Measurements from ENCODE around the gene RGS7.

The RGS7 gene

DNA sequence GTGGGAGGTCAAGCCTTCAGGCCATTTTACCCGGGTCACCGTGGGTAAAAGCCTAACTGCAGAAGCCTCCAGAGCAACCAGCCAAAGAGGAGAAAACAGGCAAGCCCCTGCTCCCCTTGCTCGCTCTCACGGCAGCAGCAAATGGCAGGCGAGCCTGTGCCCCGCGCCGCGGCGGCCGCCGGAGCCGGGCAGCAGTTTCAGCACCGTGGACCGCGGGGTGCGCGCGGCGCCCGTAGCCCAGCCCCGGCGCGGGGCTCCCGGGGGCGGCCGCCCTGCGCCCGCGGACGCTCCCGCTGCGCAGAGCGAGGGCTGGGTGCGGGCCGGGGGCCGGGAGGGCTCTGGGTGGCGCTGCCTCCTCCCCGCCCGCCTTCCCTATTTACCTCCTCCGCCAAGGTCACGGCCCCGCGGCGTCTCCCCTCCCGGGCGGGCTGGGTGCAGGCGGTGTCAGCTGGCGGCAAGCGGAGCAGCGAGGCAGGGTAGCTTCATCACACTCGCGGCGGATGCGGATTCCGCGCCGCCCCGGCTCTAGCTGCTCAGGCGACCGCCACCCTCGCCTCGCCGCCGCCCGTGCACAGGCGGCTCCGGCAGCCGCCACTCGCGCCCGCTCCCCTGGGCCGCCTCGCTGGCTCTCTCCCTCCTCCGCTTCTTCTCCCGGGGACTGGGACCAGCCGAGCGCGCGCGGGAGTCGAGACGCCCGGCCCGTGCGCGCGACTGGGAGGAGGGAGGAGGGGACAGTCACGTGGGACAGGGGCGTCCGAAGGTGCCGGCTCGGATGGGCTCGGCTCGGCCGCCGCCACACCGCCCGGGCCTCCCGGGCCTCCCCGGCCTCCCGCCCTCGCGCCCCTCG lies at the start of gene RGS7:
TSS of gene RGS7 (minus strand) at position 687 of the 847 bp plus-strand sequence.
- Histone ChIP-seq H3K9me3 (no peaks in the 10 kb centered on the region), H3K27ac (no peak within 1 kb of the TSS), H3K4me1 (ENCODE audit: control insufficient read depth in 1 of 2, insufficient read depth in 1 of 2, low read depth in 1 of 2, low read length in 1 of 2) (no peaks in the 10 kb centered on the region), H3K27me3 (peaks cover 75% of the 10 kb centered on the region), H3K36me3 (no peaks in the 10 kb centered on the region), H3K4me3 (ENCODE audit: low read depth in 1 of 2, low read length in 1 of 2) (no peak within 1 kb of the TSS)
- TF ChIP-seq, protein P1, sequence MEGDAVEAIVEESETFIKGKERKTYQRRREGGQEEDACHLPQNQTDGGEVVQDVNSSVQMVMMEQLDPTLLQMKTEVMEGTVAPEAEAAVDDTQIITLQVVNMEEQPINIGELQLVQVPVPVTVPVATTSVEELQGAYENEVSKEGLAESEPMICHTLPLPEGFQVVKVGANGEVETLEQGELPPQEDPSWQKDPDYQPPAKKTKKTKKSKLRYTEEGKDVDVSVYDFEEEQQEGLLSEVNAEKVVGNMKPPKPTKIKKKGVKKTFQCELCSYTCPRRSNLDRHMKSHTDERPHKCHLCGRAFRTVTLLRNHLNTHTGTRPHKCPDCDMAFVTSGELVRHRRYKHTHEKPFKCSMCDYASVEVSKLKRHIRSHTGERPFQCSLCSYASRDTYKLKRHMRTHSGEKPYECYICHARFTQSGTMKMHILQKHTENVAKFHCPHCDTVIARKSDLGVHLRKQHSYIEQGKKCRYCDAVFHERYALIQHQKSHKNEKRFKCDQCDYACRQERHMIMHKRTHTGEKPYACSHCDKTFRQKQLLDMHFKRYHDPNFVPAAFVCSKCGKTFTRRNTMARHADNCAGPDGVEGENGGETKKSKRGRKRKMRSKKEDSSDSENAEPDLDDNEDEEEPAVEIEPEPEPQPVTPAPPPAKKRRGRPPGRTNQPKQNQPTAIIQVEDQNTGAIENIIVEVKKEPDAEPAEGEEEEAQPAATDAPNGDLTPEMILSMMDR (IDR thresholded peaks at IDR 0.05): no peak

DNA sequence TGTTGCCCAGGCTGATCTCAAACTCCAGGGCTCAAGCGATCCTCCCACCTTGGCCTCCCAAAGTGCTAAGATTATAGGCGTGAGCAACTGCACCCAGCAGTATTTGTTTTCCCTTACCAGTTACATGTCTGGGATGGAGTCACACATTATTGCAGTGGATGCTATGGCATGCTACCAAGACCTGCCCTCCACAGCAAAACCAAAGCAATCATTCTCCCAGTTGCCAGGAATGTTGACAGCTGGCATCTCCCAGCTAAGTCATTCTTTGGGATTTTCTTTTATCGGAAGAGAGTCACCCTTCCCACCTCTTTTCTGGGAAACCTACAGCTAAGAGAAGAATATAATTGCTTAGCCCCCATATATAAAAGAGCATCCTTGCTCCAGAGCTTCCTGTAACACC lies 49.4 kb upstream of the RGS7 start:
- Histone ChIP-seq H3K27ac (no peak overlapping the region), H3K9me3 (no peaks in the 10 kb centered on the region), H3K27me3 (no peaks in the 10 kb centered on the region), H3K4me1 (ENCODE audit: control insufficient read depth in 1 of 2, insufficient read depth in 1 of 2, low read depth in 1 of 2, low read length in 1 of 2) (no peaks in the 10 kb centered on the region), H3K4me3 (ENCODE audit: low read depth in 1 of 2, low read length in 1 of 2) (no peak overlapping the region), H3K36me3 (no peaks in the 10 kb centered on the region)
- TF ChIP-seq, protein P1 (IDR thresholded peaks at IDR 0.05): no peak

DNA sequence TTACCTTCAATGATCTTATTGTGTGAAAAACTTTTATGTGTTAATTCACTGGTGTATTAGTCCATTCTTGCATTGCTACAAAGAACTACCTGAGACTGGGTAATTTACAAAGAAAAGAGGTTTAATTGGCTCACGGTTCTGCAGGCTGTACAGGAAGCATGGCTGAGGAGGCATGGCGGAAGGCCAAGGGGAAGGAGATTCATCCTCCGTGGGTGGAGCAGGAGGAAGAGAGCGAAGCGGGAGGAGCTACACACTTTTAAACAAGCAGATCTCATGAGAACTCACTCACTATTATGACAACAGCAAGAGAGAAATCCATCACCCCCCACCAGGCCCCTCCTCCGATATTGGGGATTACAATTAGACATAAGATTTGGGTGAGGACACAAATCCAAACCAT lies 44.2 kb upstream of the RGS7 start:
- Histone ChIP-seq H3K36me3 (no peaks in the 10 kb centered on the region), H3K27me3 (no peaks in the 10 kb centered on the region), H3K27ac (no peak overlapping the region), H3K9me3 (no peaks in the 10 kb centered on the region), H3K4me3 (ENCODE audit: low read depth in 1 of 2, low read length in 1 of 2) (no peak overlapping the region), H3K4me1 (ENCODE audit: control insufficient read depth in 1 of 2, insufficient read depth in 1 of 2, low read depth in 1 of 2, low read length in 1 of 2) (no peaks in the 10 kb centered on the region)
- TF ChIP-seq, protein P1 (IDR thresholded peaks at IDR 0.05): no peak

DNA sequence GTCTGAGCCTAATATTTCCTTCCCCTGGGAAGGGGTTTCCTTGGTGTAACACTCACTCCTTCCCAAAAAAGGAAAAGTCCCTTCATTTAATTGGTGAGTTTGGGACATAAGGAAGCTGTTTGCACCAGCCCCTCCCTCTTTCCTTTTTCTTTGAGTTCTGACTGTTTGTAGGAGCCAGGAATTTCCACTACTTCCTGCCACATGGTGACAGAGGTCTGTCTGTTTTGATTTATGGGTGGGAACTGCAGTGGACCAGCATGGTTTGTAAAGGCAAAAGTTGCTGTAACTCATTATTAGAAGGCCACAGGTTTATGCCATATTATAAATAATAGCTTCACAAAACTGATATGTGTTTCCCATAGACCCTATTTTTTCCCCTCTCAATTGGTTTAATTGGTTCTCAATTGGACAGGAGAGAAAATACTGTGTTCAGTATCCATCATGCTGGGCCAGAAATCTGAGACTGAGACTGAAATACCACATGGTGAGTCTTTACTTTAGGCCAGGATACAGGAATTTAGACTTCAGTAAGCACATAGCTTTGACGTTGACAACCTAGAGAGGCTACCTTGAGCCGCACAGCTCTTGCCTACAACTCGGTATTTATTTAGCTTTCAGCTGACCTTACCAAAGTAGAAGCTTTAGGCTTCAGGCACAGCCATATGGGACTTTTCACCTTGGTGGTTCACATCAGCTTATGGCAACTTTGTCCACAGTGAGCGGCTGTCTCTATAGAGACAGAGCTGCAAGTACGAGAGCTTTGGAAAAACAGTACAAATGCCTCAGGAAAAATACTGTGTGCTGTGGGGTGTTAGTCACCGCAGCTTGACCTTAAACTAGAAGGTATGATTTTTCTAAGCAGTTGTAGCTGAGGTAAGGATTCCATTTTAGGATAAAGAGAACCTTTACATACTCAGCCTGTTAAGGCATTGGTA lies 40.0 kb upstream of the RGS7 start:
- Histone ChIP-seq H3K9me3 (no peaks in the 10 kb centered on the region), H3K4me3 (ENCODE audit: low read depth in 1 of 2, low read length in 1 of 2) (no peak overlapping the region), H3K27me3 (no peaks in the 10 kb centered on the region), H3K27ac (no peak overlapping the region), H3K36me3 (no peaks in the 10 kb centered on the region), H3K4me1 (ENCODE audit: control insufficient read depth in 1 of 2, insufficient read depth in 1 of 2, low read depth in 1 of 2, low read length in 1 of 2) (no peaks in the 10 kb centered on the region)
- TF ChIP-seq, protein P1 (IDR thresholded peaks at IDR 0.05): no peak

DNA sequence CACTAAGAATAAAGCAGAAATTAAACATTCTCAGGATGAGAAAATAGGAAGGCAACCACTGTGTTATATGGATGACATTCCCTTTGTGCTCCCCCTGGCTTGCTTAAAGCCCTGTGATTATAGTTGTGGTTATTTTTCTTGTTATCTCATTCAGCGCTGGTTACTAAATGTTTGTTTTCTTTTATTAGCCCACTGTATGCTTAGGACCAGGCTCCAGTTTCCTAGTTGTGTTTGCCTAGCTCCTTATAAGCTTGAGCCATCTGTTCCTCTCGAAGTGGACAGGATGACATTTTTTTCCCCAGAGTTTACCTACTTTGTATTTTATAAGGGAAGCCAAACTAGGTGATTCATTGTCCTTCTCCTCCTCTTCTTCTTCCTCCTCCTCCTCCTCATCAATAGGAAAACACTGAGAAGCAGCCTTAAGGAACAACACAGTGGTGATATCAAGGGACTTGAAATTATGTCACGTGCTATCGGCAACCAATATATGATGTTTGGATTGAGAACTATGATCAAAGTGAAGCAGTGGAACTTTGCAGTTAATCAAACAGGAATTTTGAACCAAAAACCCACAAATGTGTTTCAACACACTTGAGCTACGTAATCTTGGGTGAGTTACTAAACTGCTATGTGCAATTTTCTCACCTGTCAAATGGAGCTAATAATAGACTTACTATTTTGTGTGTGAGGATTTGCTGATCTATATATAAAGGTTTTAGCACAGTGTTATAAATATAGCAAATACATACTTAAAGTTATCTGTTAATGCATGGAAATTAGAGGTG lies 35.1 kb upstream of the RGS7 start:
- Histone ChIP-seq H3K4me3 (ENCODE audit: low read depth in 1 of 2, low read length in 1 of 2) (no peak overlapping the region), H3K27me3 (no peaks in the 10 kb centered on the region), H3K27ac (no peak overlapping the region), H3K36me3 (no peaks in the 10 kb centered on the region), H3K4me1 (ENCODE audit: control insufficient read depth in 1 of 2, insufficient read depth in 1 of 2, low read depth in 1 of 2, low read length in 1 of 2) (no peaks in the 10 kb centered on the region), H3K9me3 (no peaks in the 10 kb centered on the region)
- TF ChIP-seq, protein P1 (IDR thresholded peaks at IDR 0.05): no peak
